Measurements from ENCODE around the gene SEC31A.

Gene SEC31A

DNA sequence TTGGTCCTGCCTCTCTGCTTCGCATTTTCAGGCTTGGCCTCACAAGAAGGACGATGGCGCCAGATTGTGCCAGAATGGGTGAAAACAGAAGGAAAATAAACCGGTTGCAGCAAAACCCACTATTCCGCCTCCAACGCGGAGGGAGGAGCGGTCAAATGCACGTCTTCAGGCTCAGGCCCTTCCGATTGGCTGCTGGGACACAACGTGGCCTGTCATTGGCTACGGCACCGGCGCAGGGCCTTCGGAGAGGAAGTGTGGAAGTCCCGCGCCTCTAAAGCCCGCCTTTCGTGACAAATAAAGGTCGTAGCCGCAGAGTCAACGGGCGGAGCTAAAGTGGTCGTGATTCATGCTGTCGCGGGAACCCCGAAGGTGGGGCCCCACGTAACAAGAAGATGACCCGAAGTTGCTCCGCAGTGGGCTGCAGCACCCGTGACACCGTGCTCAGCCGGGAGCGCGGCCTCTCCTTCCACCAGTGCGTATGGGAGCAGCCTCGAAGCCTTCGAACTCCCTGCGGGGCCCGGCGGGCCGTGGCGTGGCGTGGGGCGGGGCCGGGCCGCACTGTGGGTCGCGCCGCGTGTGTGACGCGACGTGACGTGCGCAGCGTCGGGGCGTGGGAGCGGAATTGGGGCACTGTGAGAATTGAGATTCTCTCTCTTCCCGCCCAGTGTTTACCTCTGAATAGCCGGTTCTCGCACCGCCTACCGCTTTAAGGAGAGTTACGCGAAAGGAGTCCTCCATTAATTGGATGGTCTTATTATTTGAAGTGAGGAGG, 9.6 kb upstream of the SEC31A start, which contains the start of gene THAP9:
Gene THAP9, plus strand, starts transcription at position 325 of the 772 bp plus-strand sequence. Its CDS starts 68 bp downstream, at position 393.
- H3K9me3 ChIP-seq (ENCODE audit: control insufficient read depth, insufficient read depth, low read length): no peaks in the 10 kb centered on the region
- H3K36me3 ChIP-seq (ENCODE audit: insufficient read depth, low read length): peaks cover 11% of the 10 kb centered on the region
- H3K9ac ChIP-seq (ENCODE audit: low read depth, low read length): peak within 1 kb of the TSS; percentile 81
- no peaks in the 10 kb centered on the region for H3K4me1 ChIP-seq (ENCODE audit: insufficient read depth, low read length)

DNA sequence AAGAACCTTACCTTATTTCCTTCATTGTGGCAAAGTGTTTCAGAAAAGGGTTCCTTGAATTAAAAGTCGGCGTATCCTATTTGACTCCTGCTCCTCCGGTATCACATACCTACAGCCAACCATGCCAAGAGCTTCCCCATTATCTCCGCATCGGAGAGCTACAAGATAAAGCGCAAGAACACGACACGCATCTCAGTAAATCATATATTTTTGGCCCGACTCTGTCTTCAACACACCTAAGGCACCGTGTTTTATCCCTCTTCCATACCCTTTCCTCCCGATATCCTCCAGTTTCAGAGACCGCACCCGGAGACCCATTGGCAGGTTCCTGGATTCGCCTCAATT, 9.1 kb upstream of the SEC31A start:
- H3K4me1 ChIP-seq (ENCODE audit: insufficient read depth, low read length): no peaks in the 10 kb centered on the region

DNA sequence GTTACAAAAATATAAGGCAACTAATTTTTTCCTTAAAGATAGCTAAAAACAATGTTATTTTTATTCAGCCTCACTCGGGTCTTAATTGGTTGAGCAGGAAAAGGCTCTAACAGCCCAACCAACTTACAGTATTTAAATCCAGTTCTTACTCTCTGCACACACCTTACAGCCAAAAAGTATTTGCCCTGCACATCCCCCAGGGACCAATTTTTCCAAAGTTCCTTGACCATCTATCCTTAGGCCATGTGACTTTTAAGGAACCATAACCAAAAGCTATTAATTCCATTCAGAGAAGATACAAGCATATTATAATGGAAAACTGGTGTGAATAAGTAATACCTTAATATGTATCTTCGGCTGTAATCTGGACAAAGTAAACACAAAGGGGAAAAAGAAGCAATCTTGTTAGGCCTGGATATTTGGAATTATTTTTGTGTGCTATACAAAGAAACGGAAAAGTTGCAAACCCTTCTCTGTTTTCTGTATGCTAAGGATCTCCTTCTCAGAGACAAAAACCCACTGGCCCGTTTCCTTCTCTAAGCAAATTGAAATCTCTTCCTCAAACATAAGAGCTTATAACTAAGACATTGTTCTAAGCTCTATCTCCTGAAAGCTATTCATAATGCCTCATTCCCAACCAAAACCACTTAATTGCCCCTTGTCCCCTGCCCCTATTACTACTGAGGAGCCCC, 8.6 kb upstream of the SEC31A start:
- Histone ChIP-seq H3K9me3 (ENCODE audit: control insufficient read depth, insufficient read depth, low read length) (no peaks in the 10 kb centered on the region), H3K9ac (ENCODE audit: low read depth, low read length) (peak overlapping the region; percentile 81), H3K36me3 (ENCODE audit: insufficient read depth, low read length) (peaks cover 11% of the 10 kb centered on the region), H3K4me1 (ENCODE audit: insufficient read depth, low read length) (no peaks in the 10 kb centered on the region)

More for the DNA sequence above, 9.1 kb upstream of the SEC31A start:
- Histone ChIP-seq H3K9ac (ENCODE audit: low read depth, low read length) (peak overlapping the region; percentile 81), H3K36me3 (ENCODE audit: insufficient read depth, low read length) (peaks cover 11% of the 10 kb centered on the region), H3K9me3 (ENCODE audit: control insufficient read depth, insufficient read depth, low read length) (no peaks in the 10 kb centered on the region)

DNA sequence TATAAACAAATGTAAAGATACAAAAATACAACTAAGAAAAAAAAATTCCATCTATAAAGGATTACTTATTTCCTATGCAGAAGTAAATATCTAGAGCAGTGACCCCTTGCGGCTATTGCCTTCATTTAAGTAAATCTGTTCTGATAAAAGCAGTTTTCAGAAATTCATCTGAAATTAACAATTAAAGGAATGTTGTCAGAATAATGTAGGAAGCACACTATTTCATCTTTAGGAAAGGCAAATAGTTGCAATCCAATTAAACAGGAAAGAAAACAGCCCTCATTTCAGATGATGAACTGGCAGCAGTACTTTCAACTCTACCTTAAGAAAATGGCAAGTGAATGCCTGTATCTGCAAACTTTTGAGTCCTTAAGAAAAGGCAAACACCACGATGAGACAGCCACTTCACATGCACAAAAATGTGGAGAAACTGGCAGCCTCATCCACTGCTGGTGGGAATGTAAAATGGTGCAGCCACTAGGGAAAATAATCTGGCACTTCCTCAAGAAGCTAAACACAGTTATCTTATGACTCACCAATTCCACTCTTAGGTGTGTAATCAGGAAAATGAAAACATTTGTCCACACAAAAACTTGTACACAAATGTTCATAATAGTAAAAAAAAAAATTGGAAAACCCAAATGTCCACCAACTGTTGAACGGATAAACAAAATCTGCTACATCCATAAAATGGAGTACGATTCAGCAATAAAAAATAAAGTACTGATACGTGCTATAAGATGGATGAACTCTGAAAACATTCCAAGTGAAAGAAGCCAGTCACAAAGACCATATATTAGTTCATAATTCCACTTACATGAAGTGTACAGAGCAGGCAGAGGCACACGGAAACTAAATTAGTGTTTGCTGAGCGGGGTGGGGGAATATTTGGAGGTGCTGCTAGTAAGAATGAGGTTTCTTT, 7.6 kb upstream of the SEC31A start:
- peak overlapping the region; percentile 81; the same call in 1 of the 2 replicates for H3K9ac ChIP-seq (ENCODE audit: low read depth, low read length)
- H3K9me3 ChIP-seq (ENCODE audit: control insufficient read depth, insufficient read depth, low read length): no peaks in the 10 kb centered on the region
- no peaks in the 10 kb centered on the region for H3K4me1 ChIP-seq (ENCODE audit: insufficient read depth, low read length)
- peaks cover 17% of the 10 kb centered on the region for H3K36me3 ChIP-seq (ENCODE audit: insufficient read depth, low read length)

DNA sequence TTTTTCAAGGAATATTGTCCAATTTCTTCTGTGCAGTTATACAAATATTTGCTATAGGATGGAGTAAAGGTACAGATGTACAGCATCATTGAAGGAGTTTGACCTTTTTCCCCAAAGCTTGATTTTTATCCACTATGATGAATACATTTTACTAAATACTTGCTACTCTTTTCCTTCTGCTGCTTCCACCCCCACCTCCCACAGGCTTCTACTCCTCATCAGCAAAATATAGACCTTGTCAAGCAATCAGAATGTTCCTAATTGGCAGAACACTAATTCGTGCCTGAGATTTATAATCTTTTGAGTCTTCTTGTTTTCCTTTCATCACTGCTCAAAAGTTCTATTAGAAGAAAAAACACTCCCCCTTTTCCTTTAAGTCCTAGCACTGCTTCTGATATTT, 5.8 kb upstream of the SEC31A start:
- H3K9me3 ChIP-seq (ENCODE audit: control insufficient read depth, insufficient read depth, low read length): no peaks in the 10 kb centered on the region
- H3K4me1 ChIP-seq (ENCODE audit: insufficient read depth, low read length): no peaks in the 10 kb centered on the region
- peaks cover 21% of the 10 kb centered on the region for H3K36me3 ChIP-seq (ENCODE audit: insufficient read depth, low read length)
- no peak overlapping the region for H3K9ac ChIP-seq (ENCODE audit: low read depth, low read length)

DNA sequence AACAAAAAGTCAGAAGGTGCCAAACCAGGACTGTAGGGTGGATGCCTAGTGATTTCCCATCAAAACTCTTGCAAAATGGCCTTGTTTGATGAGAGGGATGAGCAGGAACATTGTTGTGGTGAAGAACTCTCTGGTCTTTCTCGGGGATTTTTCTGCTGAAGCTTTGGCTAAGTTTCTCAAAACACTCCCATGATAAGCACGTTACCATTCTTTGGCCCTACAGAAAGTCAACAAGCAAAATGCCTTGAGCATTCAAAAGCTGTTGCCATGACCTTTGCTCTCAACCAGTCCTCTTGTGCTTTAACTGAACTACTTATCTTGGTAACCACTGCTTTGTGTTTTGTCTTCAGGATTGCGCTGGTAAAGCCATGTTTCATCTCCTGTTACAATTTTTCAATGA, 3.0 kb upstream of the SEC31A start:
- H3K9ac ChIP-seq (ENCODE audit: low read depth, low read length): no peak overlapping the region
- H3K4me1 ChIP-seq (ENCODE audit: insufficient read depth, low read length): no peaks in the 10 kb centered on the region
- peaks cover 21% of the 10 kb centered on the region for H3K36me3 ChIP-seq (ENCODE audit: insufficient read depth, low read length)
- H3K9me3 ChIP-seq (ENCODE audit: control insufficient read depth, insufficient read depth, low read length): no peaks in the 10 kb centered on the region

DNA sequence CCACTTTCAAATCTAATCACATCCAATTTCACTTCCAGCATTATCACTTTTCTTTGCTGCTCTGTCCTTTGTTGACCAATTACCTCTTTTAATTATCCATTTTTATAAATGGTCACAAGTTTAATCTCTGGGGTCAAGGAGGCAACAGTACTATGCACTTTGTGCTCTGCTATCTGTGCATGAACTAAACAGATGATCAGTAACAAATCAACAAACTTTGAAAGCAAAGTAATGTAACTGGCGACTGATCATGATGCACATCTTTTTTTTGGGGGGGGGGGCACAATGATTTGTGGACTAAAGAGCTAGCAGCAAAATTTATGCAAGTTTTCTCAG, 1.5 kb upstream of the SEC31A start:
- Histone ChIP-seq H3K4me1 (ENCODE audit: insufficient read depth, low read length) (no peaks in the 10 kb centered on the region), H3K9me3 (ENCODE audit: control insufficient read depth, insufficient read depth, low read length) (no peaks in the 10 kb centered on the region), H3K9ac (ENCODE audit: low read depth, low read length) (no peak overlapping the region), H3K36me3 (ENCODE audit: insufficient read depth, low read length) (peaks cover 21% of the 10 kb centered on the region)

DNA sequence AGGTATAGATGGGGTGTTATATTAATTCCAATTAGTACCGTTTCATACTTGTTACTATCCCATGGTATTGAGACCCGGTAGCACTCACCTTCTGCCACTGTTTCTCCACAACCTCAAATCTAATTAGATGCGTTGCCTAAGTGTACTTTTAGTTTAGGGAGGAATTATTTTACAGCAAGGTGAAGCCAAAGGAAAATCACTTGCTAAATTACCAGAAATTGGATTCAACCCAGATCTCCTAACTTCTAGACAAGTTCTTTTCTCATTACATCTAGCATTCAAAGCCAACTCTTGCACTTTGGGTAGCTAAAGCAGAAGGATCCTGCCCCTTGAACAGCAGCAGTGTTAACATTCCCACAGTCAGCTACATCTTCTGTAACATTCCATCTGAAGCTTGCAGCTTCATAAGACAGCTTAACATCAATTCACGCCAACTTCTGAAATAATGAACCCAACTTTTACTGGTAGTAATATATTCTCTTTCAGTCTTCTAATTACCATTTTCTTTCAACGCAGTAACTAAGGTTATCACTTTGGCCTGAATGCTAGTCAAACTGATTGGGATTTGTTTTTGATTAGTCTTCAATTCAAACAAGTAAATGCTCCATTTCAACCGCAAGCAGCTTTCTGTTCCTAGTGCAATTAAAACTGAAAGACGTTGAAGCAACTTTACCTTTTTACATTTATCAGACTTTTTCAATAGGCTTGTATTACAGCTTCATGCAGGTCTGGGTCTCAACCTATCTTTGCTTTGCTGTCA, 934 bp upstream of the SEC31A start:
- Histone ChIP-seq H3K4me1 (ENCODE audit: insufficient read depth, low read length) (no peaks in the 10 kb centered on the region), H3K9ac (ENCODE audit: low read depth, low read length) (peak overlapping the region; percentile 94), H3K9me3 (ENCODE audit: control insufficient read depth, insufficient read depth, low read length) (no peaks in the 10 kb centered on the region), H3K36me3 (ENCODE audit: insufficient read depth, low read length) (peaks cover 16% of the 10 kb centered on the region)

DNA sequence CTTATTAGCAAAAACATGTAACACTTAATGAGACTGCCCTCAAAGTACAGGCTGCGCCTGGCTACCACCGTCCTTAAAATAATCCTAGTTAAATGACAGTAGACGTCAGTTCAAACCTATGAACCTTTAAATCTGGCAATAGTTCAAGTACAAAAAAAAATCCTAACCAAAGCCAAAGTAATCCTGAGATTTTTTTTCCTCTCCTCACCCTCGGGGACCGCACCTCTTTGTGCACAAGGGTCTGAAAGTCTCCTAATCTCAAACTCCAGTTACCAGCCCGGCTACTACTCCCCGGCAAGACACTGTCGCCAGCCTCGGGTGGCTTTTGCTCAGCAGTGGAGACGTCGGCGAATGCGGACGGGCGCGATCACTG, 439 bp downstream of the SEC31A start:
- Histone ChIP-seq H3K9ac (ENCODE audit: low read depth, low read length) (peak overlapping the region; percentile 94), H3K9me3 (ENCODE audit: control insufficient read depth, insufficient read depth, low read length) (no peaks in the 10 kb centered on the region), H3K4me1 (ENCODE audit: insufficient read depth, low read length) (no peaks in the 10 kb centered on the region), H3K36me3 (ENCODE audit: insufficient read depth, low read length) (peaks cover 10% of the 10 kb centered on the region; the same call in 1 of the 2 replicates)

DNA sequence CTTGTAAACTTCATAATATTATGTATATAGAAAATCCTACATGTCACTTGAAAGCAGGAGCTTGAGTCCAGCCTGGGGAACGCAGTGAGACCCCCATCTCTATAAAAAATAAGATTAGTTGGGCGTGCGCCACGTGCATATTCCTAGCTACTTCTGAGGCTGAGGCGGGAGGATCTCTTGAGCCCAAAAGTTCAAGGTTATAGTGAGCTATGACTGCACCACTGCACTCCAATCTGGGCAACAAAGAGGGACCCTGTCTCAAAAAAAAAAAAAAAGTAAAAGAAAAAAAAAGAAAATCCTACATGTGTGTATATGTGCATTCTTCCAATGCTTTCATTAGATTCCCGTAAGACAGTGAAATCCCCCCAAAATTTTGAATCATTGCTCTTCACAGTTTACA, 1.7 kb downstream of the SEC31A start:
- Histone ChIP-seq H3K36me3 (ENCODE audit: insufficient read depth, low read length) (peaks cover 9% of the 10 kb centered on the region; the same call in 1 of the 2 replicates), H3K4me1 (ENCODE audit: insufficient read depth, low read length) (no peaks in the 10 kb centered on the region), H3K9me3 (ENCODE audit: control insufficient read depth, insufficient read depth, low read length) (no peaks in the 10 kb centered on the region), H3K9ac (ENCODE audit: low read depth, low read length) (peak overlapping the region; percentile 94; the same call in 1 of the 2 replicates)

DNA sequence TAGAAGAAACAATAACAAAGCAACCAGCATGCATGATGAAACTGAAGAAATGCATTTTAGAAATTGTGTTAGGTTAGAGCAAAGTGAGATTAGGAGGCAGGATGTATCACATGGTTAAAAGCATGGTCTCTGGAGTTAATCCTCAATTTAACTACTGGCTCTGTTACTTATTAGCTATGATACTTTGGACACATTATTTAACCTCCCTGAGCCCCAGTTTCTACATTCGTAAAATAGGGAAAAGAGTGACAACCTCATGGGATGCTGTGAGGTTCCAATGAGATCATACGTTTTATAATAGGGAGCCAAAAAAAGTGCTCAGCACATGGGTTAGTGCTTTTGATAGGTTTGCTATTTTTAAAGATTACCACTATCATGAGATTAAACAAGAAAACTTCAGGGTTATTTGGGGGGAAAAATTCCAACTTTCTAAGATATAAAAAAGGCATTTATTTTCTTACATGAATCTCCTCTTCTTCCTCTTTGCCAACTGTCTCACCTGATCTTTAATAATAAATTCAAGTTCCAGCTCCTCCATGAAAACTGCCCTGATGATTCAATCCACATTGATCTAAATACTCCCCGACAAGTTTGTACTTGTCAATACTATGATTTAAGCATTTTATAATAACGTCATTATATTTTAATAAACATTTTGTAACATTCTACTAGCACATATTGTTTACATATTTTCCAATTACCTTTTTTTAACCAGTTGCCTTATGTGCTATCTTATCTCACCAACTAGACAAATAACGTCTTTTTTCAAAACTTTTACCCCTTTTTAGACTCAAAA, 4.6 kb downstream of the SEC31A start:
- H3K9me3 ChIP-seq (ENCODE audit: control insufficient read depth, insufficient read depth, low read length): no peaks in the 10 kb centered on the region
- no peaks in the 10 kb centered on the region for H3K4me1 ChIP-seq (ENCODE audit: insufficient read depth, low read length)
- H3K36me3 ChIP-seq (ENCODE audit: insufficient read depth, low read length): no peaks in the 10 kb centered on the region
- no peak overlapping the region for H3K9ac ChIP-seq (ENCODE audit: low read depth, low read length)

DNA sequence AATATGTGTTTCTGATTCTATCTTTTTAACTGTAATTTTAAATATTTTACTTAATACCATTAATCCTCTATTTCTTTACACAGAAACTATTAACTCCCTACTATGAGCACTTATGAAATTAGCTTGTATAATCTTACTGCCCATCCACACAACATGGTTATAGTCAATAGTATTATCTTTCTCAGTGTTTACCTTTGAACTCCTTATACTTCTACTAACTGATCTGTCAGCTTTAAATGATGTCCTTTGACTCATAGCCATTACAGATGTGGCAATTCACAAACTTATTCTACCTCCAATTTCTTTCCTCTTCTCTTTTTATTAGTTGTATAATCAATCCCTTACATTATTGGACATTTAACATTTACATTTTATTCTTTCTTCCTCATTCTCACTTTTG, 5.5 kb downstream of the SEC31A start:
- Histone ChIP-seq H3K36me3 (ENCODE audit: insufficient read depth, low read length) (no peaks in the 10 kb centered on the region), H3K9me3 (ENCODE audit: control insufficient read depth, insufficient read depth, low read length) (no peaks in the 10 kb centered on the region), H3K4me1 (ENCODE audit: insufficient read depth, low read length) (no peaks in the 10 kb centered on the region), H3K9ac (ENCODE audit: low read depth, low read length) (no peak overlapping the region)

DNA sequence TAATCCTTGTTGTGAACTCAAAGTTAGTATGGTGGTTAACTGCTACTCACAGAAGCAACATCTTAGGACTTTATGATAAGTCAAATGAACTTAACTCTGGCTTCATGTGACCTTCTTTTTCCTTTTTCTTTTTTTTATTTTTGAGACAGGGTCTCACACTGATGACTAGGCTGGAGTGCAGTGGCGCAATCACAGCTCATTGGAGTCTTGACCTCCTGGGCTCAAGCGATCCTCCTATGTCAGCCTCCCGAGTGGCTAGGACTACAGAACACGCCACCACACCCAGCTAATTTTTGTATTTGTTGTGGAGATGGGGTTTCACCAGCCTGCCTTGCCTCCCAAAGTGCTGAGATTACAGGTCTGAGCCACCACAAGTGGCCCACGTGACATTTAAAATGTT, 22.4 kb downstream of the SEC31A start:
- Histone ChIP-seq H3K9me3 (ENCODE audit: control insufficient read depth, insufficient read depth, low read length) (no peaks in the 10 kb centered on the region), H3K36me3 (ENCODE audit: insufficient read depth, low read length) (peaks cover 15% of the 10 kb centered on the region), H3K9ac (ENCODE audit: low read depth, low read length) (no peak overlapping the region), H3K4me1 (ENCODE audit: insufficient read depth, low read length) (no peaks in the 10 kb centered on the region)

Measured in ES-I3 (cell line).